Gastrocnemius medialis (tissue), 4 donors: Measurements from ENCODE around the gene FCHSD2. TPM values are rescaled to one million over a fixed set of nuclear protein-coding genes. Genes with fewer than 3 reads are reported as not detected.
A peak's percentile ranks its signal among the peaks of the same experiment; 100 is the strongest.

Experiments
- ATAC-seq, 2 donors: fragments of 150-250 bp; one replicate each; pipeline ENCODE4 v1.9.1; 2016
- DNase-seq, 2 donors: peaks; one replicate each; pipeline ENCODE4 v3.0.0-alpha.2; 2019
- H3K27ac ChIP-seq, 4 donors: fragments of 200-600 bp; sonication (generic); 1 replicate in 1 of 4; 2 replicates in 3 of 4; pipeline ENCODE4 v1.5.1; 2016 to 2018; ENCODE audit warnings: mild to moderate bottlenecking in 2 of 4, moderate library complexity in 1 of 4
- H3K27me3 ChIP-seq, 3 donors: fragments of 200-600 bp; sonication (generic) in 2 of 3; 1 replicate in 1 of 3; 2 replicates in 2 of 3; pipeline versions ENCODE4 v1.5.1 to v1.6.0; 2016 to 2019; ENCODE audit warnings: mild to moderate bottlenecking in 1 of 3, moderate library complexity in 1 of 3
- H3K36me3 ChIP-seq, 2 donors: fragments of 200-600 bp; sonication (generic) in 1 of 2; one replicate each; pipeline ENCODE4 v1.5.1; 2017 to 2018
- H3K4me1 ChIP-seq, 2 donors: fragments of 200-600 bp; sonication (generic) in 1 of 2; one replicate each; pipeline ENCODE4 v1.5.1; 2016 to 2017; ENCODE audit warnings: mild to moderate bottlenecking in 2 of 2
- H3K4me3 ChIP-seq, 4 donors: fragments of 200-600 bp; sonication (generic) in 3 of 4; 1 replicate in 1 of 4; 2 replicates in 3 of 4; pipeline ENCODE4 v1.5.1; 2016 to 2019; ENCODE audit warnings: mild to moderate bottlenecking in 2 of 4
- H3K9me3 ChIP-seq, 3 donors: fragments of 200-600 bp; sonication (generic) in 2 of 3; 1 replicate in 1 of 3; 2 replicates in 2 of 3; pipeline ENCODE4 v1.5.1; 2016 to 2019
- CTCF ChIP-seq, 5 experiments: fragments of 450-650 bp in 3 of 5; fragments of 200-600 bp in 2 of 5; sonication (generic) in 2 of 5; IDR thresholded peaks in 4 of 5; conservative IDR thresholded peaks in 1 of 5; 1 replicate in 4 of 5; 2 replicates in 1 of 5; pipeline ENCODE4 v1.5.1; 2016 to 2019; ENCODE audit warnings: antibody characterized with exemption in 5 of 5, mild to moderate bottlenecking in 3 of 5, moderate library complexity in 3 of 5
- POLR2A ChIP-seq, 2 donors: fragments of 450-650 bp; IDR thresholded peaks; one replicate each; pipeline ENCODE4 v1.6.1; 2017; ENCODE audit warnings: antibody characterized with exemption in 2 of 2, mild to moderate bottlenecking in 2 of 2, moderate library complexity in 2 of 2
- in situ Hi-C, 4 donors: fragments of 200-750 bp; cut with MboI; loops; one replicate each; pipeline versions ENCODE4 v1.15.0 to v1.8.0; 2017; ENCODE audit warnings: low sequenced_read_pairs in 4 of 4
- intact Hi-C: fragments of 100-400 bp; cut with DNase I; formaldehyde crosslinking; loops from one replicate; pipeline ENCODE4 v1.15.1; 2023; ENCODE audit warnings: low total_unique reads
- total RNA-seq, 4 donors: library from RNA; depleted of rRNA; stranded (reverse); fragments of >200 nt; gene quantifications; one replicate each; pipeline versions ENCODE4 v1.1.0 to v1.2.3, GENCODE V29; 2016

FCHSD2 gene
- total RNA-seq, 4 donors from 2014 or later = 5.6 to 10.0 (median 8.0) TPM

GRCh38 chr11:73178681-73179080 is 36.6 kb upstream of the FCHSD2 start:
- peaks cover 15 to 19% of the 10 kb centered on the region in 2 donors for H3K4me1 ChIP-seq
- H3K27ac ChIP-seq = no peak overlapping the region
- H3K4me3 ChIP-seq = no peak overlapping the region
- no peak for TF ChIP-seq POLR2A (IDR thresholded peaks at IDR 0.05)
- TF ChIP-seq CTCF (IDR thresholded peaks at IDR 0.05 in 4 of 5, conservative IDR thresholded peaks at IDR 0.05 in 1 of 5) = no peak
- in situ Hi-C loops = loop anchor here (5.0 to 25.0 kb wide), 6 partner anchors 246 to 466 kb away; no protein-coding TSS in a partner anchor
- ATAC-seq (no peak), DNase-seq (peak in 1 of 2 donors; percentile 5)
- H3K36me3 ChIP-seq = no peaks in the 10 kb centered on the region
- no peaks in the 10 kb centered on the region for H3K27me3 ChIP-seq
- intact Hi-C loops = loop anchor here (1.0 to 2.0 kb wide), 2 partner anchors 256 to 347 kb away; no protein-coding TSS in a partner anchor
- no peaks in the 10 kb centered on the region for H3K9me3 ChIP-seq

DNA sequence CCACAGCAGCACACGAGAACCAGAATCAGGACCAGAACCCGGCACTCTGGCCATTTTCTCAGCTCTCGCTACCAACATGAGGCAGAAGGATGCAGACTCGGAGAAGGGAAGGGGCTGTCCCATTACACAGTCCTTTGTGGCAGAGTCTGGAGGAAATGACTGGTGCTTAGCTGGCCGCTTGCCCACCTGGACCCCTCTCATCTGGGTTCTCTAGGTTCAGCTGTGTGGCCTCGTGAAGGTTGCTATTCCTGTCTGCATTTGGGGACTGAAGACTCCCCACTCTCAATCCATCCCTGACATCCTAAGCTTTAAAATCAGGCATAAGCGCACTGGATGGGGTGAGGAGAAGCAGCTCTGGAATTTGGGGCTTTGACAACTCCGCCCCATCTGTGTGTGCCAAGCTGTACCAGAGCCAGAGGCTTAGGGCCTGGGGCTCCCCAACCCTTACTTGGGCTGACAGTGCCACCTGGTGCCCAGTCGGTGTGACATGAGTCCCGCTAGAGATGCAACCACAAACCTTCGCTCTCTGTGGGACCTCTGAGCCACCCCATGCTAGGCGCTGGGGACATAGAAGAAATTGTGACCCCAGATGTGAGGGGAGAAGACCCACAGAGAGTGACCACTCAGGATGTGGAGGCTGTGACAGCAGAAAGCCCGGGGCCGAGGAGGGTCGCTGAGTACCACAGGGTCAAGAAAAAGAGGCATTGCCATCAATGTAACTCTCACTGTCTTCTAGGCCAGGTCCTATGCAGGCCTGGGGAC is 35.8 kb upstream of the FCHSD2 start:
- no peaks in the 10 kb centered on the region for H3K36me3 ChIP-seq
- in situ Hi-C loops (loop anchor here (5.0 to 25.0 kb wide), 6 partner anchors 246 to 466 kb away; no protein-coding TSS in a partner anchor), intact Hi-C loops (loop anchor here (1.0 to 2.0 kb wide), 3 partner anchors 255 to 453 kb away; no protein-coding TSS in a partner anchor)
- peaks cover 16 to 25% of the 10 kb centered on the region in 2 donors for H3K4me1 ChIP-seq
- DNase-seq (peak; percentile 56 to 72), ATAC-seq (peak; percentile 64 to 71)
- no peaks in the 10 kb centered on the region for H3K9me3 ChIP-seq
- no peak for TF ChIP-seq POLR2A (IDR thresholded peaks at IDR 0.05)
- TF ChIP-seq CTCF (IDR thresholded peaks at IDR 0.05 in 4 of 5, conservative IDR thresholded peaks at IDR 0.05 in 1 of 5) = peak; percentile 80 to 92 (median 89)
- H3K4me3 ChIP-seq = no peak overlapping the region
- no peaks in the 10 kb centered on the region for H3K27me3 ChIP-seq
- H3K27ac ChIP-seq = peak overlapping the region; percentile 29 to 63 (median 46)

GRCh38 chr11:73177380-73177777 is 35.3 kb upstream of the FCHSD2 start:
- ATAC-seq = peak; percentile 7 to 13
- no peaks in the 10 kb centered on the region for H3K9me3 ChIP-seq
- H3K27me3 ChIP-seq = no peaks in the 10 kb centered on the region
- intact Hi-C loops (loop anchor here (2.0 kb wide), 1 partner anchor 453 kb away; no protein-coding TSS in a partner anchor), in situ Hi-C loops (loop anchor here (5.0 to 25.0 kb wide), 6 partner anchors 245 to 465 kb away; no protein-coding TSS in a partner anchor)
- DNase-seq = peak in 1 of 2 donors; percentile 12
- H3K4me3 ChIP-seq = no peak overlapping the region
- peak overlapping the region; percentile 29 to 63 (median 46) for H3K27ac ChIP-seq
- peaks cover 16 to 25% of the 10 kb centered on the region in 2 donors for H3K4me1 ChIP-seq
- H3K36me3 ChIP-seq = no peaks in the 10 kb centered on the region
- TF ChIP-seq POLR2A (IDR thresholded peaks at IDR 0.05) (no peak), CTCF (IDR thresholded peaks at IDR 0.05 in 4 of 5, conservative IDR thresholded peaks at IDR 0.05 in 1 of 5) (no peak)

DNA sequence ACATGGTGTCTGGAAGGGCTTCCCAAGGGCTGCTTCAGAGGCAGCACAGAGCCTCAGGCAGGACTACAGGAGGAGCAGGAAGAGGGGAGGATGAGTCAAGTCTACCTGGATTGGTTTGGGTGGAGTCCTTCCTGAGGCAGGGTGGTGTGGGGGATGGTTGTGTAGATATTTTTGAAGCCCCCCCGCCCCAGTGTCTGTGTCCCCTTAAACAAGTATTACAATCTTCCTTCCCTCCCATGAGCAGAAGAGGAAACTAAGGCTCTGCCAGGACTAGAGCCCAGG is 34.7 kb upstream of the FCHSD2 start:
- intact Hi-C loops = loop anchor here (2.0 kb wide), 1 partner anchor 452 kb away; no protein-coding TSS in a partner anchor
- peak overlapping the region in 1 of 4 donors; percentile 63 for H3K27ac ChIP-seq
- in situ Hi-C loops = loop anchor here (5.0 to 25.0 kb wide), 6 partner anchors 245 to 465 kb away; no protein-coding TSS in a partner anchor
- H3K36me3 ChIP-seq = no peaks in the 10 kb centered on the region
- H3K27me3 ChIP-seq = no peaks in the 10 kb centered on the region
- H3K4me1 ChIP-seq = peaks cover 16 to 25% of the 10 kb centered on the region in 2 donors
- H3K9me3 ChIP-seq = no peaks in the 10 kb centered on the region
- no peak overlapping the region for H3K4me3 ChIP-seq
- DNase-seq (peak in 1 of 2 donors; percentile 9), ATAC-seq (no peak)
- TF ChIP-seq POLR2A (IDR thresholded peaks at IDR 0.05) = no peak
- TF ChIP-seq CTCF (IDR thresholded peaks at IDR 0.05 in 4 of 5, conservative IDR thresholded peaks at IDR 0.05 in 1 of 5) = no peak
